ENCODE data around the gene RERE. TPM values are rescaled to one million over a fixed set of nuclear protein-coding genes. Genes with fewer than 3 reads are reported as not detected.

The RERE gene
- total RNA-seq, 1 donor from 2014 or later: 76.8 TPM

DNA sequence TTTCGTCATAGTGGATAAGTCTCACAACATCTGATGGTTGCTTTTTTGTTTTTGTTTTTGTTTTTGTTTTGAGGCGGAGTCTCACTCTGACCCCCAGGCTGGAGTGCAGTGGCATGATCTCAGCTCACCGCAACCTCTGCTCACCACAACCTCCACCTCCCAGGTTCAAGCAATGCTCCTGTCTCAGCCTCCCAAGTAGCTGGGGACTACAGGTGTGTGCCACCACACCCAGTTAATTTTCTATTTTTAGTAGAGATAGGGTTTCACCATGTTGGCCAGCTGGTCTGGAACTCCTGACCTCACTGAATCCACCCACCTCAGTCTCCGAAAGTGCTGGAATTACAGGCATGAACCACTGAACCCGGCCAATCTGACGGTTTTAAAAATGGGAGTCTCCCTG lies 109.2 kb downstream of the RERE start:
- DNase-seq (ENCODE audit: extremely low spot score, unreplicated experiment): no peak
- TF ChIP-seq, protein P1, sequence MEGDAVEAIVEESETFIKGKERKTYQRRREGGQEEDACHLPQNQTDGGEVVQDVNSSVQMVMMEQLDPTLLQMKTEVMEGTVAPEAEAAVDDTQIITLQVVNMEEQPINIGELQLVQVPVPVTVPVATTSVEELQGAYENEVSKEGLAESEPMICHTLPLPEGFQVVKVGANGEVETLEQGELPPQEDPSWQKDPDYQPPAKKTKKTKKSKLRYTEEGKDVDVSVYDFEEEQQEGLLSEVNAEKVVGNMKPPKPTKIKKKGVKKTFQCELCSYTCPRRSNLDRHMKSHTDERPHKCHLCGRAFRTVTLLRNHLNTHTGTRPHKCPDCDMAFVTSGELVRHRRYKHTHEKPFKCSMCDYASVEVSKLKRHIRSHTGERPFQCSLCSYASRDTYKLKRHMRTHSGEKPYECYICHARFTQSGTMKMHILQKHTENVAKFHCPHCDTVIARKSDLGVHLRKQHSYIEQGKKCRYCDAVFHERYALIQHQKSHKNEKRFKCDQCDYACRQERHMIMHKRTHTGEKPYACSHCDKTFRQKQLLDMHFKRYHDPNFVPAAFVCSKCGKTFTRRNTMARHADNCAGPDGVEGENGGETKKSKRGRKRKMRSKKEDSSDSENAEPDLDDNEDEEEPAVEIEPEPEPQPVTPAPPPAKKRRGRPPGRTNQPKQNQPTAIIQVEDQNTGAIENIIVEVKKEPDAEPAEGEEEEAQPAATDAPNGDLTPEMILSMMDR (IDR thresholded peaks at IDR 0.05): no peak
- peaks cover 70% of the 10 kb centered on the region for H3K4me1 Mint-ChIP-seq (ENCODE audit: unreplicated experiment)
- no peaks in the 10 kb centered on the region for H3K36me3 Mint-ChIP-seq (ENCODE audit: unreplicated experiment)
- H3K27me3 Mint-ChIP-seq (ENCODE audit: unreplicated experiment): no peaks in the 10 kb centered on the region
- no peaks in the 10 kb centered on the region for H3K9me3 Mint-ChIP-seq (ENCODE audit: unreplicated experiment)
- H3K27ac Mint-ChIP-seq (ENCODE audit: unreplicated experiment): no peak overlapping the region
- H3K4me3 Mint-ChIP-seq (ENCODE audit: unreplicated experiment): no peak overlapping the region

DNA sequence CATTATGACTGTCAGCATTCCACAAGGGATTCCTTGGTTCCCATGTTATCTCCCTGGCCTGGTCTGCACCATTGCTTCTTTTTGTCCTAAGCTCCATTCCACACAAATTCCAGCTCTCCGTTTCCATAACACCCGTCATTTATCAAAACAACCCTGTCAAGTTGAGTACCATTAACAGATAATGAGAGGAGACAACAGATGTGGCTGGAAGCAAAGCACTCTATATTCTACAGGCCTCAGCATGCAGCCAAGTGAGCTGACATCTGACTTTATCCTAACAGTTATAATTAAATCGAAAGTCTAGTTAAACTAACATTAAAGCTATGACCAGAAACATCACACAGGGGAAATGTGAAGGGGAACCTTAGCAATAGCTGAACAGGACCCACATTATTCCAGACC lies 110.4 kb downstream of the RERE start:
- Mint-ChIP-seq H3K27ac (ENCODE audit: unreplicated experiment) (peak overlapping the region; percentile 61), H3K4me3 (ENCODE audit: unreplicated experiment) (no peak overlapping the region), H3K9me3 (ENCODE audit: unreplicated experiment) (no peaks in the 10 kb centered on the region), H3K36me3 (ENCODE audit: unreplicated experiment) (no peaks in the 10 kb centered on the region), H3K27me3 (ENCODE audit: unreplicated experiment) (no peaks in the 10 kb centered on the region), H3K4me1 (ENCODE audit: unreplicated experiment) (peaks cover 65% of the 10 kb centered on the region)
- no peak for DNase-seq (ENCODE audit: extremely low spot score, unreplicated experiment)
- TF ChIP-seq, protein P1 (IDR thresholded peaks at IDR 0.05): no peak

DNA sequence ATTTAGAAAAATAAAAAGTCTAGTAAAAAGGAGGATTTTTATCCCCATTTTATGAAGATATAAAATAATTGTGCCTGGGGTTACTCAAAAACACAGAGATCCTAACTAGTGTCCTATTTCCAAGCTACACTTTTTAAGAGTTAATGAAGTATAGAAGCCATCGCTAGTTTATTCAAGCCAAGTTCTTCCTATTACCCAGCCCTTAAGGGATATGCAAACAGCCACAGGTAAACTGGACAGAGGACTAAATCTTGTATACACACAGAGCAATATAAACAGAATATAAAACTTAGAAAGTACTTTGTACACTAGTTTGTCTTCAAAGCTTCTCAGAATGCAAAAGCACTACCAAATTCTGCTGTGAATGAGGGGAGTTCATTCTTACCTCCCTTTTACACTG lies 111.1 kb downstream of the RERE start:
- peak overlapping the region; percentile 6 for H3K27ac Mint-ChIP-seq (ENCODE audit: unreplicated experiment)
- H3K36me3 Mint-ChIP-seq (ENCODE audit: unreplicated experiment): no peaks in the 10 kb centered on the region
- DNase-seq (ENCODE audit: extremely low spot score, unreplicated experiment): no peak
- no peaks in the 10 kb centered on the region for H3K9me3 Mint-ChIP-seq (ENCODE audit: unreplicated experiment)
- TF ChIP-seq, protein P1 (IDR thresholded peaks at IDR 0.05): no peak
- no peaks in the 10 kb centered on the region for H3K27me3 Mint-ChIP-seq (ENCODE audit: unreplicated experiment)
- H3K4me3 Mint-ChIP-seq (ENCODE audit: unreplicated experiment): no peak overlapping the region
- peaks cover 65% of the 10 kb centered on the region for H3K4me1 Mint-ChIP-seq (ENCODE audit: unreplicated experiment)

GRCh38 chr1:8704866-8705506 lies 112.5 kb downstream of the RERE start:
- Mint-ChIP-seq H3K4me1 (ENCODE audit: unreplicated experiment) (peaks cover 65% of the 10 kb centered on the region), H3K27ac (ENCODE audit: unreplicated experiment) (no peak overlapping the region), H3K27me3 (ENCODE audit: unreplicated experiment) (no peaks in the 10 kb centered on the region), H3K36me3 (ENCODE audit: unreplicated experiment) (no peaks in the 10 kb centered on the region), H3K9me3 (ENCODE audit: unreplicated experiment) (no peaks in the 10 kb centered on the region), H3K4me3 (ENCODE audit: unreplicated experiment) (no peak overlapping the region)
- DNase-seq (ENCODE audit: extremely low spot score, unreplicated experiment): no peak
- TF ChIP-seq, protein P1 (IDR thresholded peaks at IDR 0.05): no peak

DNA sequence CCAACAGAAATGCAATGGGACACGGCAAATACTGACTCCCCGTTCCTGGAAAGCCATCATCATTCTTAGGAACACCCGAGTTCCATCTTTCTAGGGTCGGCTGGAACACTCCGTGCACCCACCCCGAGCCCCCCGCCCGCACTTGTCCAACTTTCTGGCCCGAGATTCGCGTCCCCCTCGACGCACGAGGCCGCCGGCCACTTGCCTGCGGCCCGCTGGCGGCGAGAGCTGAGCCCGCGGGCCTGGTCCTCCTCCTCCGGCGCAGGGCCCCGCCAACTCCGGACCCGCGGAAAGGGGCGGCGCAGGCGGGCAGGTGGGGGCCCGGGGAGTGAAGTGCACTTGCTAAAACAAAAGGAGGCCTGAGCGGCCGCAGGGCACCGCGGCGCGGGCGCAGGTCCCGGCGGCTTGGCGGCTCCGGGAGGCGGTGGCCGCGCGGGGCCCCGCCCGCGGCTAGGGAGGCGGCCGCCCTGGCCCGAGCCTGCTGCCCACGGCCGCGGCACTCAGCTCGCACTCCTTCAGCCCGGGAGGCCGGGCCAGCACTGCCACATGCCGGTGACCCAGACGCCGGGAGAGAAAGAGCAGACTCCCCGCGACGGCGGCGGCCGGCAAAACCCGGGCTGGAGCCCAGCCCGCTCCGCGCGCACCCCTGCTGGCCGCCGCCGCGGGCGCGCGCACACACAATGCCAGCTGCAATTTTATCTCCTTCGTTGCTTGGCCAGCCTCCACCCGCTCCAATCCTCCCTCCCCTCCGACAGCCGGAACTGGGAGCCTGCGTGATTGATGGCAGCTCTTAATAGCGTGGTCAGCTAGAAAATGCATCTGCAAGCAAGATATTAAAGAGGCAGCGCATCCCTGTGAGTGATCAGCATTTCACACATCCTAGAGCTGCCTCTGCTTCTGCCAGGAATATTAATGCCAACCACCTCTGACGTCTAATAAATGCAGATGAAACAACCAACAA lies 114.3 kb downstream of the RERE start:
- Mint-ChIP-seq H3K4me1 (ENCODE audit: unreplicated experiment) (peaks cover 60% of the 10 kb centered on the region), H3K27me3 (ENCODE audit: unreplicated experiment) (no peaks in the 10 kb centered on the region), H3K4me3 (ENCODE audit: unreplicated experiment) (peak overlapping the region; percentile 79), H3K36me3 (ENCODE audit: unreplicated experiment) (peaks cover 1% of the 10 kb centered on the region), H3K27ac (ENCODE audit: unreplicated experiment) (peak overlapping the region; percentile 89), H3K9me3 (ENCODE audit: unreplicated experiment) (no peaks in the 10 kb centered on the region)
- TF ChIP-seq, protein P1 (IDR thresholded peaks at IDR 0.05): peak; percentile 39
- peak; percentile 97 for DNase-seq (ENCODE audit: extremely low spot score, unreplicated experiment)
